Measurements from ENCODE around the gene KIF18B. TPM values are rescaled to one million over a fixed set of nuclear protein-coding genes. Genes with fewer than 3 reads are reported as not detected.

Gene KIF18B
- total and polyA plus RNA-seq, 2 of the 13 experiments (the other 11 are each of a cell fraction or from before 2014, with no cell fraction given), result 15.2 to 15.3 TPM

DNA sequence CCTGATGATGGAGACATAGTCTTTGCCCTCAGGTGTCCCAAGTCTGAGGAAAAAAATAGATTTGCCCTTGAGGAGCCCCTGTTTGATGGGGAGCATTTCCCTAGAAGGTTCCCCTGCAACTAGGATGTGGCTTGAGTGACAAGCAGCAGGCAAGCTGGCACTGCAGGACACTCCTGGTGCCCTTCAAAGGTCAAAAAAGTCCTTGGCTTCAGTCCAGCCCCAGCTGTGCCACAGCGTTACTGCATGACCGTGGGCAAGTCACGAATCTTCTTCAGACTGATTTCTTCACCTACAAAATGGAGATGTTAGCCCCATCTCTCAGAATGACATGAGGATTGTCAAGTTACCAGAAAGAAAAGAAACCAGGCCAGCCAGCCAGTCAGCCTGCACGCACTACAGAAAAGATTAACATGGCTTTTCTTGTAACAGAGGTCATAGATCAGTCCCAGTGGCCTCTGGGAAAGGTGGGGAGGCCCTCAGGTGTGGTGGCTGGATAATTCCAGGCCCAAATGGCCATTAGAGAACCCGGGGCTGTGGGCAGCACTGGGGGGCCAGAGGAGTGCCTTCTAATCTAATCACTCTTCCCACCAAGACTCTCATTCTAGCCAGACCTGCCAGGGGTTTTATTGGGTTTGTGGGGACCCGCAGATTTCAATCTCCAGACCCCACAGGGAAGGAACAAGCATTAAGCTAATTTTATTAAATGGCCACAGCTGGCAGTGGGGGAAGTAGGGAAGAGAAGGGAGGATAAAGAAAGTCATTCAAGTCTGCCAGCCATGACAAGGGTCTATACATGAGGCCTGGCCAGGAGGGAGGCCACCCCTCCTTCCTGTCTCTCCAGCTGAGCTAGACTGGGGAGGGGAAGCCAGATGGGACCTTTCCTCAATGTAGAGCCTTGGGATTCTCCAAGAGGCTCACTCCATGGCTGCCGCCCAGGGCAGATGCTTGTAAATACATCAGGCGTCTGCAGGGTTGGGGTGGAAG lies 9.7 kb upstream of the KIF18B start (continued):
- TF ChIP-seq, protein P1, sequence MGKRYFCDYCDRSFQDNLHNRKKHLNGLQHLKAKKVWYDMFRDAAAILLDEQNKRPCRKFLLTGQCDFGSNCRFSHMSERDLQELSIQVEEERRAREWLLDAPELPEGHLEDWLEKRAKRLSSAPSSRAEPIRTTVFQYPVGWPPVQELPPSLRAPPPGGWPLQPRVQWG (CRISPR knock-in tag; IDR thresholded peaks at IDR 0.05; ENCODE audit: borderline replicate concordance, low read depth), result no peak
- no peak for TF ChIP-seq SALL1 (CRISPR knock-in tag; IDR thresholded peaks at IDR 0.05)
- TF ChIP-seq HDAC2 (CRISPR knock-in tag; IDR thresholded peaks at IDR 0.05), result 0 out of 2 replicates have a peak, but pooled peaks have one; percentile 29
- peak; percentile 45; the same call in 1 of the 2 replicates for TF ChIP-seq PHF20 (CRISPR knock-in tag; IDR thresholded peaks at IDR 0.05)
- TF ChIP-seq, protein P2, sequence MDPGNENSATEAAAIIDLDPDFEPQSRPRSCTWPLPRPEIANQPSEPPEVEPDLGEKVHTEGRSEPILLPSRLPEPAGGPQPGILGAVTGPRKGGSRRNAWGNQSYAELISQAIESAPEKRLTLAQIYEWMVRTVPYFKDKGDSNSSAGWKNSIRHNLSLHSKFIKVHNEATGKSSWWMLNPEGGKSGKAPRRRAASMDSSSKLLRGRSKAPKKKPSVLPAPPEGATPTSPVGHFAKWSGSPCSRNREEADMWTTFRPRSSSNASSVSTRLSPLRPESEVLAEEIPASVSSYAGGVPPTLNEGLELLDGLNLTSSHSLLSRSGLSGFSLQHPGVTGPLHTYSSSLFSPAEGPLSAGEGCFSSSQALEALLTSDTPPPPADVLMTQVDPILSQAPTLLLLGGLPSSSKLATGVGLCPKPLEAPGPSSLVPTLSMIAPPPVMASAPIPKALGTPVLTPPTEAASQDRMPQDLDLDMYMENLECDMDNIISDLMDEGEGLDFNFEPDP (CRISPR knock-in tag; conservative IDR thresholded peaks at IDR 0.05), result no peak
- no peak for TF ChIP-seq ZNF34 (CRISPR knock-in tag; IDR thresholded peaks at IDR 0.05; ENCODE audit: borderline replicate concordance)
- TF ChIP-seq SCMH1 (CRISPR knock-in tag; IDR thresholded peaks at IDR 0.05; ENCODE audit: borderline replicate concordance), result no peak
- TF ChIP-seq, protein P3, sequence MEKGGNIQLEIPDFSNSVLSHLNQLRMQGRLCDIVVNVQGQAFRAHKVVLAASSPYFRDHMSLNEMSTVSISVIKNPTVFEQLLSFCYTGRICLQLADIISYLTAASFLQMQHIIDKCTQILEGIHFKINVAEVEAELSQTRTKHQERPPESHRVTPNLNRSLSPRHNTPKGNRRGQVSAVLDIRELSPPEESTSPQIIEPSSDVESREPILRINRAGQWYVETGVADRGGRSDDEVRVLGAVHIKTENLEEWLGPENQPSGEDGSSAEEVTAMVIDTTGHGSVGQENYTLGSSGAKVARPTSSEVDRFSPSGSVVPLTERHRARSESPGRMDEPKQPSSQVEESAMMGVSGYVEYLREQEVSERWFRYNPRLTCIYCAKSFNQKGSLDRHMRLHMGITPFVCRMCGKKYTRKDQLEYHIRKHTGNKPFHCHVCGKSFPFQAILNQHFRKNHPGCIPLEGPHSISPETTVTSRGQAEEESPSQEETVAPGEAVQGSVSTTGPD (CRISPR knock-in tag; IDR thresholded peaks at IDR 0.05), result no peak
- no peak for TF ChIP-seq ZMYM2 (CRISPR knock-in tag; IDR thresholded peaks at IDR 0.05)
- peak; percentile 54; the same call in 1 of the 2 replicates for TF ChIP-seq ZMYM3 (CRISPR knock-in tag; IDR thresholded peaks at IDR 0.05)
